GM13977 (cell line): ENCODE results near the gene DOCK3.
"Not testable (repeated sequence)": the region's sequence is repeated elsewhere in the genome, so short reads cannot be mapped to it uniquely, and the experiment has no call there.

ENCODE experiments used
- DNase-seq: peaks from one replicate; pipeline ENCODE4 v3.0.0; 2012; ENCODE audit warnings: low spot score
- CTCF ChIP-seq: IDR thresholded peaks from 2 replicates; pipeline ENCODE4 v1.5.1; 2012; ENCODE audit warnings: mild to moderate bottlenecking, control low read depth; ENCODE audit not compliant: insufficient read depth; ENCODE audit errors: extremely low read depth, missing control alignments
- in situ Hi-C: fragments of 300-500 bp; cut with MboI; formaldehyde crosslinking; loops from one replicate; pipeline ENCODE4 v1.12.0; 2022; ENCODE audit warnings: low sequenced_read_pairs, low pct_unique_long_range_greater_than_20kb, mixed read lengths, inconsistent platforms; ENCODE audit not compliant: unreplicated experiment

DOCK3 gene

GRCh38 chr3:51386159-51386851 is 711.6 kb downstream of the DOCK3 start:
- in situ Hi-C loops, result no loop called here
- no peak for TF ChIP-seq CTCF
- DNase-seq, result no peak

- TF ChIP-seq CTCF, result no peak
- no peak for DNase-seq
- in situ Hi-C loops, result no loop called here
Measured at GRCh38 chr3:51386852-51387229, 712.1 kb downstream of the DOCK3 start.

GRCh38 chr3:51387281-51387680 is 712.6 kb downstream of the DOCK3 start:
- DNase-seq, in situ Hi-C loops: not testable (repeated sequence)

GRCh38 chr3:51388286-51389029 is 713.7 kb downstream of the DOCK3 start:
- in situ Hi-C loops, result no loop called here
- no peak for DNase-seq
- TF ChIP-seq CTCF, result no peak

- DNase-seq, result peak; percentile 66
- TF ChIP-seq CTCF, result peak; percentile 82
- in situ Hi-C loops, result no loop called here
Measured at GRCh38 chr3:51389423-51390183, 714.9 kb downstream of the DOCK3 start.

GRCh38 chr3:51390246-51391074 is 715.7 kb downstream of the DOCK3 start:
- no peak for TF ChIP-seq CTCF
- in situ Hi-C loops, result no loop called here
- no peak for DNase-seq
